ENCODE data around the gene SOST. TPM values are rescaled to one million over a fixed set of nuclear protein-coding genes. Genes with fewer than 3 reads are reported as not detected.

Gene SOST
- total RNA-seq, 1 donor from 2014 or later = not detected

DNA sequence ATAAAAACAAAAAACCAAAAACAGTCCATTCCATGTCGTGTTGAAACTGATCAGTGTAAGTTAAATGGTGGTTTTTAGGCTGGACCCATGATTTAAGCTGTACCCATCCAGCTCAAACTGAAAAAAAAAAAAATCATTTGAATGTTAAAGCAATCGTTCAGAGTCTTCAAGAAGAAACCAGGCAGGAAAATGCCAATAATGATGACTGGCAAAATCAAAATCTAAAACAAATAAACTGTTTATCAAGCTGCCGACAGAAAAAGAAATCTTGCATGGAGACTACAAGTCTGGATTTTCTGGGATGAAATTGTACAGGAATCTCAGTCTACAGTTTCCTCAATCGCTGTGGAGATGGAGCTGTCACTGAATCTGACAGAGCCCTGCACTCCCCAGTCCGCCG lies 40.7 kb downstream of the SOST start:
- Histone ChIP-seq H3K4me1 (ENCODE audit: control insufficient read depth in 3 of 3, insufficient read depth in 3 of 3, low read length in 3 of 3) (peaks cover 5 to 21% (median 18%) of the 10 kb centered on the region in 3 donors), H3K9me3 (ENCODE audit: control insufficient read depth in 3 of 3, low read length in 3 of 3) (no peaks in the 10 kb centered on the region), H3K27ac (ENCODE audit: low read depth, low read length) (no peak overlapping the region), H3K4me3 (ENCODE audit: low read length in 3 of 3) (no peak overlapping the region), H3K27me3 (ENCODE audit: control insufficient read depth in 3 of 3, insufficient read depth in 3 of 3, low read length in 3 of 3) (peaks cover 0 to 12% (median 9%) of the 10 kb centered on the region in 3 donors), H3K36me3 (ENCODE audit: control insufficient read depth in 3 of 3, insufficient read depth in 3 of 3, low read length in 3 of 3) (no peaks in the 10 kb centered on the region), H3K9ac (ENCODE audit: low read depth in 1 of 3, low read length in 3 of 3) (no peak overlapping the region)

DNA sequence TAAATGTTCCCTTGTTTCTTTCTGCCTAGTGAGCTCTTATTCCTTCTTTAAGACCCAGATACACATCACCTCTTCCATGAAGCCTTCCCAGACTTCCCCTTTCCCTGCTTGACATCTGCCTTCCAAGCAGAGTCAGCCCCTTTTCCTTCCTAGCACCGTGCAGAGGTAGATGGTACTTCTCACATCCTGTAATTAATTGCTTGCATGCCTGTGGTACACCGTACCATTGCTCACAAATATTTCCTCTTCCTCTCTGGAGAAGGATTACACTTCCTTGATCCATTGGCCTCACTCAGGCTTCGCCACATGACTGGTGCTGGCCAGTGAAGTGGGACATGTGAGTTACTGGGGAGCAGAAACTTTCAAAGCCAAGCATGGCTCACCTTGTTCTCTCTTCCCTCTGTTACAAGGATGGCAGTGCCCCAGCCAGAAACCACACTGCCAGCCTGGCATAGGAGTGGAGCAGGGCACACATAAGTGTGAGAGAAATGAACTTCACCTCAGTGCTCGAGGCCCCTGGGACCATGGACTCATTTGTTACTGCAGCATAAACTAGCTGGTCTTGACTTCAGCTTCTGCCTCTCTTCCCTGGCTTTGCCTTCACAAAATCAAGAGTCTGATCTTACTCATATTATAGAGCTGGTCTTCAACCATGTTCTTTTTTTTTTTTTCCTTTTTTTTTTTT lies 44.0 kb downstream of the SOST start:
- Histone ChIP-seq H3K4me1 (ENCODE audit: control insufficient read depth in 3 of 3, insufficient read depth in 3 of 3, low read length in 3 of 3) (peaks cover 5 to 13% (median 13%) of the 10 kb centered on the region in 3 donors), H3K4me3 (ENCODE audit: low read length in 3 of 3) (no peak overlapping the region), H3K36me3 (ENCODE audit: control insufficient read depth in 3 of 3, insufficient read depth in 3 of 3, low read length in 3 of 3) (no peaks in the 10 kb centered on the region), H3K9me3 (ENCODE audit: control insufficient read depth in 3 of 3, low read length in 3 of 3) (no peaks in the 10 kb centered on the region), H3K9ac (ENCODE audit: low read depth in 1 of 3, low read length in 3 of 3) (no peak overlapping the region), H3K27ac (ENCODE audit: low read depth, low read length) (no peak overlapping the region), H3K27me3 (ENCODE audit: control insufficient read depth in 3 of 3, insufficient read depth in 3 of 3, low read length in 3 of 3) (peaks cover 27 to 39% (median 27%) of the 10 kb centered on the region in 3 donors)

DNA sequence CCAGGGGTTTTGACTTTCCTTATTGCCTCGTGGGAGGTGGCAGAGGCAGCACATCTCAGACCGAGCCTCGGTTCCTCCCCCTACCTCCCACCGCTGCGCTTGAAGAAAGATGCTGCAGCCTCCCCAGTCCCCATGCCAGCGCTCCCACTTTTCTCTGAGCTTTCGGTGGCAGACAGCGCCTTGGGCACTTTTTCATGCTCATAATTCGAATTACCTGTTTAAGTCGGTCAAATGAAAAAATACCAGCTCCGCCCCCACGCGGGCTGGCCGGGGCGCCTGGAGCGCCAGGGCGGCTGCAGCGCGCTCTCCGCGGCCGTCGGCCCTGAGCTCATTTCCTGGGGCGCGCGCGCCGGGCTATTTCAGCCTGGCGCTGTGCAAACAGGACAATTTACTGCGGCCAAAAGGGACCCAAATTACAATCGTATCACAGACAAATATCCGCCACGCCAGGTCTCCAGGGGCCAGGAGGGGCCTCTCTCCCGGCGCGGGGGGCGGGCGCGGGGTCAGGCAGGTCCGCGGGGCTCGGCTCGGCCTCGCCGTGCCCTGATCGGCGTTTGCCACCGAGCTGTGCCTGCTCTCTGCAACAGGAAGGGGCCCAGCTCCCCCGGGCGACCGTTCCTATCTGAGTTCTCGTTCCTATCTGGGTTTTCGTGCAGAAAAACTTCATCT lies 45.0 kb downstream of the SOST start:
- Histone ChIP-seq H3K4me3 (ENCODE audit: low read length in 3 of 3) (peak overlapping the region; percentile 32 to 60 (median 38)), H3K9ac (ENCODE audit: low read depth in 1 of 3, low read length in 3 of 3) (peak overlapping the region in 1 of 3 donors; percentile 60), H3K27ac (ENCODE audit: low read depth, low read length) (no peak overlapping the region), H3K4me1 (ENCODE audit: control insufficient read depth in 3 of 3, insufficient read depth in 3 of 3, low read length in 3 of 3) (peaks cover 5 to 13% (median 10%) of the 10 kb centered on the region in 3 donors), H3K27me3 (ENCODE audit: control insufficient read depth in 3 of 3, insufficient read depth in 3 of 3, low read length in 3 of 3) (peaks cover 27 to 39% (median 27%) of the 10 kb centered on the region in 3 donors), H3K9me3 (ENCODE audit: control insufficient read depth in 3 of 3, low read length in 3 of 3) (no peaks in the 10 kb centered on the region), H3K36me3 (ENCODE audit: control insufficient read depth in 3 of 3, insufficient read depth in 3 of 3, low read length in 3 of 3) (no peaks in the 10 kb centered on the region)

DNA sequence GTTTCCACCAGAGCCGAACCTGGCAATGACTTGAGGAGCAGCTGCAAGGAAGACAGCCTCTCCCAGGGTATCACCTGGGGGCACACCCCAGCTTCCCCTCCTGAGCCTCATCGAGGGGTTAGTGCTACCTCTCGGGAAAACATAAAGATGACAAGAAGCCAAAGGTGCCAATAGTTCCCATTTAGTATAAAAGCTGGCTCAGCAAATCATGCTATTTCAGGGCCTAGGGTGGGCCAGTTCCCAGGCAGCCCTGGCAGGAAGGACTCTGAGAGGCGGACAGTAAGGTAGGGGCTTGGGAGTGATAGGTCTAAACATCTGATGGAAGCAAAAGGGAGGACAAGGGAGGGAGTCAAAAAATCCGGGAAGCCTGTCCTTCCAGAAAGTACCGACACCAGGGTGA lies 46.2 kb downstream of the SOST start:
- Histone ChIP-seq H3K27me3 (ENCODE audit: control insufficient read depth in 3 of 3, insufficient read depth in 3 of 3, low read length in 3 of 3) (peaks cover 27 to 39% (median 27%) of the 10 kb centered on the region in 3 donors), H3K36me3 (ENCODE audit: control insufficient read depth in 3 of 3, insufficient read depth in 3 of 3, low read length in 3 of 3) (no peaks in the 10 kb centered on the region), H3K9ac (ENCODE audit: low read depth in 1 of 3, low read length in 3 of 3) (no peak overlapping the region), H3K27ac (ENCODE audit: low read depth, low read length) (no peak overlapping the region), H3K4me1 (ENCODE audit: control insufficient read depth in 3 of 3, insufficient read depth in 3 of 3, low read length in 3 of 3) (peaks cover 5 to 13% (median 10%) of the 10 kb centered on the region in 3 donors), H3K4me3 (ENCODE audit: low read length in 3 of 3) (no peak overlapping the region), H3K9me3 (ENCODE audit: control insufficient read depth in 3 of 3, low read length in 3 of 3) (no peaks in the 10 kb centered on the region)

DNA sequence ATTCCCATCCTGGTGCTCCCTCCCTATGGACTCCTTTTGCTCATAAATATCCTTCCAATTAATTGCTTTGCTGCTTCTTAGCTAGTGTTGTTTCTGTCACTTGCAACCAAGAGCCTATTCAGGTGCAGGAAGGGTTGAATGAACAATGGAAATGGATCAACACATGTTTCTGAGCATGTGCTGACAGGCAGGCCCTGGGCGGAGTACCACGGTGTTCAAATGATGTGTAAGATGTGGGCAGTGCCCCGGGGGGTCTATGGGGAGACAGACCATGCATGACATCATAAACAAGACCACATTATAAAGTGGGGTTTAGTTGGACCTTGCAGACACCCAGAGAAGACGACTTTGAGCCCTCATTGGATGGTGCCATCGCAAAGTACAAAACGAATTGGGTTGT lies 48.5 kb downstream of the SOST start:
- Histone ChIP-seq H3K4me3 (ENCODE audit: low read length in 3 of 3) (no peak overlapping the region), H3K27ac (ENCODE audit: low read depth, low read length) (no peak overlapping the region), H3K27me3 (ENCODE audit: control insufficient read depth in 3 of 3, insufficient read depth in 3 of 3, low read length in 3 of 3) (peaks cover 37 to 41% (median 41%) of the 10 kb centered on the region in 3 donors)

DNA sequence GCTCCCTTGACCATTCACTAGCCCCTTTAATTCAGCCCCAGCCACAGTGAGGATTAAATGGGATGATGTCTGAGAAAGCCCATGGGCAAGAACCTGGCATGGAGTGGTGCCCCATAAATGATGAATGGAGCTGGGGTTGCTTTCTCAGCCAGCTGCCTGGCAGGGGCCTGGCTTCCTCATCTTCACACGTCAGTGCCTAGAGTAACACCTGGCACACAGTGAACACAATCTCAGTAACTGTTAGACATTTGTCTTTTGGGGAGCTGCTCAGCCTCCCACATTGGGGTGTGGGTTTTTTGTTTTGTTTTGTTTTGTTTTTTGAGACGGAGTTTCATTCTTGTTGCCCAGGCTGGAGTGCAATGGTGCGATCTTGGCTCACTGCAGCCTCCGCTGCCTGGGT lies 49.4 kb downstream of the SOST start:
- H3K4me1 ChIP-seq (ENCODE audit: control insufficient read depth in 3 of 3, insufficient read depth in 3 of 3, low read length in 3 of 3) = peaks cover 5 to 10% (median 7%) of the 10 kb centered on the region in 3 donors
- peaks cover 37 to 41% (median 39%) of the 10 kb centered on the region in 3 donors for H3K27me3 ChIP-seq (ENCODE audit: control insufficient read depth in 3 of 3, insufficient read depth in 3 of 3, low read length in 3 of 3)
- H3K9me3 ChIP-seq (ENCODE audit: control insufficient read depth in 3 of 3, low read length in 3 of 3) = no peaks in the 10 kb centered on the region
- H3K27ac ChIP-seq (ENCODE audit: low read depth, low read length) = no peak overlapping the region
- H3K9ac ChIP-seq (ENCODE audit: low read depth in 1 of 3, low read length in 3 of 3) = no peak overlapping the region
- no peaks in the 10 kb centered on the region for H3K36me3 ChIP-seq (ENCODE audit: control insufficient read depth in 3 of 3, insufficient read depth in 3 of 3, low read length in 3 of 3)
- H3K4me3 ChIP-seq (ENCODE audit: low read length in 3 of 3) = no peak overlapping the region

More for the DNA sequence above, 48.5 kb downstream of the SOST start:
- Histone ChIP-seq H3K36me3 (ENCODE audit: control insufficient read depth in 3 of 3, insufficient read depth in 3 of 3, low read length in 3 of 3) (no peaks in the 10 kb centered on the region), H3K4me1 (ENCODE audit: control insufficient read depth in 3 of 3, insufficient read depth in 3 of 3, low read length in 3 of 3) (peaks cover 5 to 13% (median 10%) of the 10 kb centered on the region in 3 donors), H3K9me3 (ENCODE audit: control insufficient read depth in 3 of 3, low read length in 3 of 3) (no peaks in the 10 kb centered on the region), H3K9ac (ENCODE audit: low read depth in 1 of 3, low read length in 3 of 3) (no peak overlapping the region)

DNA sequence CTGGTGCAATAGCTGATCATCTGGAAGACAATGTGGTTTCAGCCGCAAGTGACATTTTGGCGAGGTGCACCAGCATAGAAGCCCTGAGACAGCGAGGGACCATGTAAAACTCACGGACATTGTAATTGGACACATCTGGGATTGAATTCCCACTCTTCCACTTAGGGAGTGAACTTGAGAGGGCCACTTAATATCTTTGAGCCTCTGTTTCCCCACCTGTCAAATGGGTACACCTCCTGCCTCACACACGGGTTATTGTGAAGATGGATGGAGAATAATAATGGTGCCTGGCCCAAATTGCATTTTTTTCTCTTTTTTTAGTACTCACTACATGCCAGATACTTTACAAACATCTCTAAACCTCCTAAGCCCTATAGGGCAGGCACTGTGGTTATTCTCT lies 51.4 kb downstream of the SOST start:
- no peak overlapping the region for H3K4me3 ChIP-seq (ENCODE audit: low read length in 3 of 3)
- H3K9ac ChIP-seq (ENCODE audit: low read depth in 1 of 3, low read length in 3 of 3) = no peak overlapping the region
- peaks cover 24 to 30% (median 26%) of the 10 kb centered on the region in 3 donors for H3K27me3 ChIP-seq (ENCODE audit: control insufficient read depth in 3 of 3, insufficient read depth in 3 of 3, low read length in 3 of 3)

DNA sequence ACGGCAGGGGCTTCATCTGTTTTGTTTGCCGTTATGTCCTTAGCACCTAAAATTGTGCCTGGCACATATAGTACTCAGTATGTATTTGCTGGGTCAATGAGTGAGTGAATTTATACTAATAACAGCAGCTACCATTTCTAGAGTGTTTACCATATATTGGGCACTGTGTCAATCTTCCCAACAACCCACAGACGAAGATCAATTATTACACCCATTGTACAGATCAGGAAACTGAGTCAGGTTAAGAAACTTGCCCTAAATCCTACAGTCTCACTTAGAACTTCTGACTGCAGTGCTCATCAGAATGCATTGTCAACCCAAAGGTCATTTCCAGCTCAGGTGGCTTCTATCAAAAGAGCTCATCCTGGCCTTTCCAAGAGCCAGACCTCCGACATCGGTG lies 52.4 kb downstream of the SOST start:
- Histone ChIP-seq H3K27ac (ENCODE audit: low read depth, low read length) (no peak overlapping the region), H3K36me3 (ENCODE audit: control insufficient read depth in 3 of 3, insufficient read depth in 3 of 3, low read length in 3 of 3) (no peaks in the 10 kb centered on the region), H3K4me3 (ENCODE audit: low read length in 3 of 3) (no peak overlapping the region), H3K9ac (ENCODE audit: low read depth in 1 of 3, low read length in 3 of 3) (no peak overlapping the region), H3K27me3 (ENCODE audit: control insufficient read depth in 3 of 3, insufficient read depth in 3 of 3, low read length in 3 of 3) (peaks cover 19 to 25% (median 21%) of the 10 kb centered on the region in 3 donors), H3K4me1 (ENCODE audit: control insufficient read depth in 3 of 3, insufficient read depth in 3 of 3, low read length in 3 of 3) (no peaks in the 10 kb centered on the region), H3K9me3 (ENCODE audit: control insufficient read depth in 3 of 3, low read length in 3 of 3) (no peaks in the 10 kb centered on the region)

More for the DNA sequence above, 51.4 kb downstream of the SOST start:
- Histone ChIP-seq H3K27ac (ENCODE audit: low read depth, low read length) (no peak overlapping the region), H3K9me3 (ENCODE audit: control insufficient read depth in 3 of 3, low read length in 3 of 3) (no peaks in the 10 kb centered on the region), H3K4me1 (ENCODE audit: control insufficient read depth in 3 of 3, insufficient read depth in 3 of 3, low read length in 3 of 3) (no peaks in the 10 kb centered on the region), H3K36me3 (ENCODE audit: control insufficient read depth in 3 of 3, insufficient read depth in 3 of 3, low read length in 3 of 3) (no peaks in the 10 kb centered on the region)

Data from skeletal muscle tissue (tissue), 4 donors.